Measurements from ENCODE around the gene MINK1.
"Not testable (repeated sequence)": the region's sequence is repeated elsewhere in the genome, so short reads cannot be mapped to it uniquely, and the experiment has no call there.

DNA sequence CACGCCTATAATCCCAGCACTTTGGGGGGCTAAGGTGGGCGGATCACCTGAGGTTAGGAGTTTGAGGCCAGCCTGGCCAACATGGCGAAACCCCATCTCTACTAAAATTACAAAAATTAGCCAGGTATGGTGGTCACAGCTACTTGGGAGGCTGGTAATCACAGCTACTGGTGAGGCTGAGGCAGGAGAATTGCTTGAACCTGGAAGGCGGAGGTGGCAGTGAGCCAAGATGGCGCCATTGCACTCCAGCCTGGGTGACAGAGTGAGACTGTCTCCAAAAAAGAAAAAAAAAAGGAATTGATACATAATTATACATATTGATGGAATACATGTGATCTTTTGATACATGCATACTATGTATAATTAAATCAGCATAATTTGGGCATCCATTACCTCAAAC lies 34.4 kb downstream of the MINK1 start:
- TF ChIP-seq KDM5A (IDR thresholded peaks at IDR 0.05); SMC3 (IDR thresholded peaks at IDR 0.05); HMGXB4 (CRISPR knock-in tag; IDR thresholded peaks at IDR 0.05; ENCODE audit: borderline replicate concordance); CTCF (IDR thresholded peaks at IDR 0.05); POLR2A (IDR thresholded peaks at IDR 0.05; ENCODE audit: low read length); EHF (CRISPR knock-in tag; IDR thresholded peaks at IDR 0.05); CEBPB (IDR thresholded peaks at IDR 0.05); BHLHE40 (IDR thresholded peaks at IDR 0.05; ENCODE audit: low read depth, low read length); RAD21 (conservative IDR thresholded peaks at IDR 0.05 in 1 of 2, IDR thresholded peaks at IDR 0.05 in 1 of 2): not testable (repeated sequence)
- TF ChIP-seq, protein P1, sequence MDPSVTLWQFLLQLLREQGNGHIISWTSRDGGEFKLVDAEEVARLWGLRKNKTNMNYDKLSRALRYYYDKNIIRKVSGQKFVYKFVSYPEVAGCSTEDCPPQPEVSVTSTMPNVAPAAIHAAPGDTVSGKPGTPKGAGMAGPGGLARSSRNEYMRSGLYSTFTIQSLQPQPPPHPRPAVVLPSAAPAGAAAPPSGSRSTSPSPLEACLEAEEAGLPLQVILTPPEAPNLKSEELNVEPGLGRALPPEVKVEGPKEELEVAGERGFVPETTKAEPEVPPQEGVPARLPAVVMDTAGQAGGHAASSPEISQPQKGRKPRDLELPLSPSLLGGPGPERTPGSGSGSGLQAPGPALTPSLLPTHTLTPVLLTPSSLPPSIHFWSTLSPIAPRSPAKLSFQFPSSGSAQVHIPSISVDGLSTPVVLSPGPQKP (IDR thresholded peaks at IDR 0.05; ENCODE audit: low read depth, low read length): not testable (repeated sequence)

Data from A549 (cell line).